HG03354 (cell line): ENCODE data around the gene CIDEA.
"Not testable (repeated sequence)": the region's sequence is repeated elsewhere in the genome, so short reads cannot be mapped to it uniquely, and the experiment has no call there.

Experiments used
- ATAC-seq: cut with Tn5 transposase; IDR thresholded peaks from one replicate; pipeline ENCODE4 v1.9.1; 2021; ENCODE audit warnings: mild to moderate bottlenecking; ENCODE audit not compliant: unreplicated experiment, poor library complexity, severe bottlenecking

CIDEA gene

DNA sequence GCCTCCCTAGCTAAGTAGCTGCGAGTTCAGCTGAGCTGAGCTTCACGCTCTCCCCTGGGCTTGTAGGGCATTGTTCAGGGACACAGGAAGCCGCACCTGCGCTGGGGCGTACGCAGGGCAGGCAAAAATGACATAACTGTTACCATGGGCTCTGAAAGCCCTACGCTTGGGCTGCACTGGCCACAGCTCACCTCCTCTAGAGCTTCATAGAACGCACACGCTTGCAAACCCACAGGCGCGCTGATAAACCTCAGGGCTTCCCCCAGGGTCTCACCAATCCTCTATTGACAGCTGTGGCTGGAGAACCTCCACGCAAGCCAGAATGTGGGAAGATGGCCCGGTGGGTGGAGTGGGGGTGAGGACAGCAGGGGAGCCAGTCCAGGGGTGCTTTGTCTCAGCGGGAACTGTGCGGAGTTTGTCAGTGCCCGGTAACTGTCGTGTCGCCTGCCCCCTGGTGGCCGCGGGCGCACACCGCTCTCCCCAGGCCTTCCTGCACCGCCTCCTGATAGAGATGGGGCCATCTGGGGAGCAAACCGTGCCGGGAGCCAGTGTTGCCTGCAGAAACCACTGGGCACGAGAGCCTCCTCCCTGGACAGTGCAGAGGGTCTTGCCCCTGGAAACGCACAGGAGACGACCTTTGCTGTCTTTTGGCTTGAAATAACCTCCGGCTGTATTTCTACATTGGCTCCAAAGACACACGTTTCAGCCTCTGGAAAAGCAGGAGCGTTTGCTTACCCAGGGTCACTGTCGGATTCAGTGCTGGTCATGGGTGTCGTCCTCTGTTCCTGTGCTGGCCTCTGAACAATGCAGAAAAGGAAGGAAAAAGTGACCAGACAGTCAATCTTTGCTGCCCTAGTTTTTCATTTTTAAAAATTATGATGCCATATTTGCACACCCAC, 17.0 kb upstream of the CIDEA start:
- ATAC-seq = peak; percentile 86

DNA sequence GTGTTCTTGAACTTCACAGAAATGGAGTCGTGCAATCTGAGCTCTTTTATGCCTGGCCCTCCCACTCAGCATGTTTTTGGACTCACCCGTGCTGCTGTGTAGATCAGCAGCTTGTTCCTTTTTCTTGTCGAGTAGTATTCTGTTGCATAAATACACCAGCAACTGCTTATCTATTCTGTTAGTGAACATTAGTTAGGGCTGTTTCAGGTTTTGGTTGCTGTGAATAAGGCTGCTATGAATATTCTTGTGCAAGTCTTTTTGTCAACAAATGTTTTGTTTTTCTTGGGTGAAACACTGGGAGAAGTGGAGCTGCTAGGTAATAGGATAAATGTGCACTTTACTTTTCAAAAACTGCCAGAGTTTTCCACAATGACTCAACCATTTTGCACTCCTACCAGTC, 15.3 kb upstream of the CIDEA start:
- no peak for ATAC-seq

DNA sequence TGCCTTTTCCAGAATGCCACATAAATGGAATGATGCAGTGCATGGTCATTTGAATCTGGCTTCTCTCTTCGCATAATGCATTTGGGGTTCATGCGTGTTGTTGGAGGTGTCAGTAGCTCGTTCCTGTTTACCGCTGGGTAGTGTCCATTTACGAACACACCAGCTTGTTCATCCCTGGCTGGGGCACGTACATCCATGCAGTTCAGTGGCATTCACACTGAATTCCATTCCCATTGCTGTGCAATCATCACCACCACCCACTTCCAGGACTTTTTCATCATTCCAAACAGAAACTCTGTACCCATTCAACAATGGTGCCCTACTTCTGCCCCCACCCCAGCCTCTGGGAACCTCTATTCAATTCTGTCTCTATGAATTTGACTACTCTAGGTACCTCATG, 14.7 kb upstream of the CIDEA start:
- ATAC-seq = no peak

DNA sequence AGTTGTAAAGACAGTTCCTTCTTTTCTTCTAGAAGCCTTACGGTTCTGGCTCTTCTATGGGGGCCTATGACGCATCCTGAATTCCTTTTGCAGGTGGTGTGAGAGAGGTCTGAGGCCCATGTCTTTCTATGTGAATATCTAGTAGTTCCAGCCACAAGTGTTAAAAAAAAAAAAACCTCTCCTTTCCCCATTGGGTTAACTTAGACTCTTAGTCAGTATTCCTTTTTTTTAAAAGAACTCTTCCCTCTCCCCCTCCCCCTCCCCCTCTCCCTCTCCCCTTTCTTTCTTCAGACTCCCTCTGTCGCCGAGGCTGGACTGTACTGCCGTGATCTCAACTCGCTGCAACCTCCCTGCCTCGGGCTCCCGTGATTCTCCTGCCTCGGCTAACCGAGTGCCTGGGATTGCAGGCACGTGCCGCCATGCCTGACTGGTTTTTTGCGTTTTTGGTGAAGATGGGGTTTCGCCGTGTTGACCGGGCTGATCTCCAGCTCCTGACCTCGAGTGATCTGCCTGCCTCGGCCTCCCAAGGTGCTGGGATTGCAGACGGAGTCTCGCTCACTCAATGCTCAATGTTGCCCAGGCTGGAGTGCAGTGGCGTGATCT, 11.4 kb upstream of the CIDEA start:
- no peak for ATAC-seq

GRCh38 chr18:12243272-12243671, 10.9 kb upstream of the CIDEA start:
- not testable (repeated sequence) for ATAC-seq

- no peak for ATAC-seq
Observed at GRCh38 chr18:12245793-12246135, 8.4 kb upstream of the CIDEA start.

- no peak for ATAC-seq
Observed at GRCh38 chr18:12246849-12247808, 7.0 kb upstream of the CIDEA start.

DNA sequence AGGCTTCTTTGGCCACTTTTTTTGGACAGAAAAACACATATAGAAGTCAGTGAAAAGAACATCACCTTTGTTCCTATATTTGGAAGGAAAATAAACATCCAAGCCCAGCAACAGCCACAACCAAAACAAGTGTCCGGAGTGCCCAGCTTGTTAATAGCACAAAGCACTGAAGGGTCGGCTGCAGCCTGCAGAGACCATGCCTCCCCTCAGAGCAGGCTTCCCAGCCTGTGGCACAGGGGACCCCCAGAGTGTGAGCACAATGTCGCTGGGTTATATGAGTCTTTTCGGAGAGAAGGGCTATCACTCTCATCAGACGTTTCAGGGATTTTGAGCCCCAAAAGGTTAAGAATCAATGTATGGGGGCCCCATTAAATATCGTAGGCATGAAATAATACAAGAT, 6.2 kb upstream of the CIDEA start:
- no peak for ATAC-seq

GRCh38 chr18:12248926-12249720, 5.0 kb upstream of the CIDEA start:
- no peak for ATAC-seq

- ATAC-seq = no peak
Observed at GRCh38 chr18:12251311-12251710, 2.9 kb upstream of the CIDEA start.

DNA sequence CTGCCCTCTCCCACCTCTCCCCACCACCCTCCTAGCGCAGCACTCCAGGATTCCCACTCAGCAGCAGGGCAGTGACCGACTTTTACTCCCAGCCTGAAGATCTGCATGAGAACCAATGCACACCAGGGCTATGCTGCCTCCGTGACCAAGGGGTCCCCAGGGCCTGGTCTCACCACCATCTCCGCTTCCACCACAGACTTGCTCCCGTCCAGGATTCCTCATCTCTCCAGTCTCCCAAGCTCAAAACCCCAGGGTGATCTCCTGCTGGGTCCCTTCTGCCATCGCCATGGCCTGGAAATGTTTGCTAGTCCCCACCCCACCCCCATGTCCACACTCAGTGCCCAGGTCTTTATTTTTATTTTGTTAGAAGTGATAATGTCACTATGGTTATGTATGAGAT, 2.1 kb upstream of the CIDEA start:
- no peak for ATAC-seq

DNA sequence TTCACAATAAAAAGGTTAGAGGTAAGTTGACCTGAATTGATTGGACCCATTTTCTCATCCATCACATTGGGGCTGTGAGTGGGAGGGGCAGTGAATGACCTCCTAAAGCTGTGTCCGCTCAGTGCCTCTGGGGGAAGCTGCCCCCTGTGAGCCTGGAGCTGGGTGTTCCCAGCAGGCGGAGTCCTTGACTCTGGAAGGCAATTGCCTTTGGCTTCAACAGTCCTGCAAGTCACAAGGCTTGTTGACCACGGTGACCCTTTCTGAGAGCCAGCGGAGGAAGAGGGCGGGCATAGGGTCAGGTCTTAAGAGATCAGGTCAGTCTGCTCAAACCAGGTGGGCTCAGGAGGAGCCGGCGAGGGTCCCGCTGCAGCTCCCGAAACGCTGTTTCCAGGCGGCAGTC, 1.1 kb upstream of the CIDEA start:
- no peak for ATAC-seq

GRCh38 chr18:12253663-12254135, 462 bp upstream of the CIDEA start:
- ATAC-seq = no peak

- ATAC-seq = no peak
Observed at GRCh38 chr18:12254820-12255511, 805 bp downstream of the CIDEA start.

DNA sequence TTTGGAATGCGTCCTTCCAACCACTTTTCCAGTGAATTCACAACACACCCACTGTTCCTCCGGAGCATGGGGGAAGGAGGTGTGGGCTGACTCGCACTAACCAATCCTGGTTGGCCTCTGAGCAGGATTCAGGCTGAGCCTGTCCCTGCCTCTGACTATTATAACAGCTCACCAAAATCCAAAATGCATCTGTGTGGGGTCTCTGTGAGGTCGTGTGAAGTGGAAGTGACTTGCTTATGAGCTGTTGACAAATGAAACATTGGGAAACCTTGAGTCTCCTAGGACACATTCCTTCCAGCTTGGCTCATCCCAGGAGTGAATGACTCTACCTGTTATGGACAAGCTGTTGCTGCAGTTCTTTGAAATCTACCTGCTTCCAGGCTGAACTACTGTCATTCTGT, 1.5 kb downstream of the CIDEA start:
- ATAC-seq = no peak

DNA sequence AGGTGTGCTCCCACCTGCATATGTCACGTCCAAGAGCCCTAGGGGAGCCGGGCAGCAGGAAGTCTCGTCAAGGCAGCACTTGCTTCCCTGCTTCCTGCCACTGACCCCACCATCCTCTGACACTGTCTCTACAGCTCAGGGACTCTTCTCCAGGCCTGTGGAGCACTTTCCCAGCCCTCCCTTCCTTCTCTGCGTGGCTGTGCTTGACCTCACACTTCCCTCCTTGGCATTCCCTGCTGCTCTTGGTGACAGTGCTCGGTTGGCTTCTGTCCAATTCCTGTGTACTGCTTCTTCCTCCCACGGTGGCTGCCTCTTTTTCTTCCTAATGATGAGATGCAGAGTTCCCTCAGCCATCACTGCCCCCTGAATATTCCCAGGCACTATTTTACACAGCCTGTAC, 2.8 kb downstream of the CIDEA start:
- no peak for ATAC-seq

GRCh38 chr18:12257996-12258718, 4.0 kb downstream of the CIDEA start:
- no peak for ATAC-seq
